WTC11 (cell line): ENCODE results near the gene CD3G. TPM values are rescaled to one million over a fixed set of nuclear protein-coding genes. Genes with fewer than 3 reads are reported as not detected.

ENCODE experiments used
- ATAC-seq: fragments of 200-7000 bp; cut with Tn5 transposase; 2 replicates; pipeline ENCODE4 v1.10.0; 2021; ENCODE audit warnings: mild to moderate bottlenecking, moderate library complexity
- CTCF ChIA-PET: fragments of 300-600 bp; sonication (Branson Sonifier 250); formaldehyde crosslinking; loops from one replicate; lab custom pipeline; 2021; ENCODE audit warnings: antibody characterized with exemption; lab: Charles Lee
- POLR2A ChIA-PET: fragments of 350-600 bp; sonication (Branson Sonifier 250); formaldehyde crosslinking; loops from one replicate; lab custom pipeline; 2021; ENCODE audit warnings: antibody characterized with exemption; lab: Charles Lee
- DNase-seq: peaks from one replicate; pipeline ENCODE4 v3.0.0; 2021; ENCODE audit warnings: low spot score
- H3K27ac Mint-ChIP-seq: 2 replicates; pipeline ENCODE4 v1.8.0; 2021; ENCODE audit warnings: mixed read lengths
- H3K27me3 Mint-ChIP-seq: 2 replicates; pipeline ENCODE4 v1.8.0; 2021; ENCODE audit warnings: low read depth, mild to moderate bottlenecking, moderate library complexity, mixed read lengths
- H3K36me3 Mint-ChIP-seq: 2 replicates; pipeline ENCODE4 v1.8.0; 2021; ENCODE audit warnings: mixed read lengths
- H3K4me1 Mint-ChIP-seq: 2 replicates; pipeline ENCODE4 v1.8.0; 2022; ENCODE audit warnings: mixed read lengths
- H3K4me3 Mint-ChIP-seq: 2 replicates; pipeline ENCODE4 v1.8.0; 2021; ENCODE audit warnings: mild to moderate bottlenecking, moderate library complexity, mixed read lengths
- H3K9me3 Mint-ChIP-seq: 2 replicates; pipeline ENCODE4 v1.8.0; 2021; ENCODE audit warnings: mixed read lengths
- CTCF ChIP-seq: fragments of 200-600 bp; IDR thresholded peaks from 2 replicates; pipeline ENCODE4 v1.8.0; 2022; ENCODE audit warnings: antibody characterized with exemption
- ELF4 ChIP-seq: sonication (generic); formaldehyde crosslinking; IDR thresholded peaks from 2 replicates; pipeline ENCODE4 v1.8.1; 2022; ENCODE audit warnings: low read depth, mild to moderate bottlenecking, moderate library complexity, missing genetic modification reagents
- ERG ChIP-seq: fragments of 250-450 bp; sonication (Bioruptor Pico); IDR thresholded peaks from 2 replicates; pipeline ENCODE4 v1.8.0; 2021; ENCODE audit warnings: mild to moderate bottlenecking
- ETV6 ChIP-seq: sonication (generic); formaldehyde crosslinking; IDR thresholded peaks from 2 replicates; pipeline ENCODE4 v1.8.1; 2022; ENCODE audit warnings: mild to moderate bottlenecking, missing genetic modification reagents
- GABPB1 ChIP-seq: sonication (generic); formaldehyde crosslinking; IDR thresholded peaks from 2 replicates; pipeline ENCODE4 v1.8.1; 2023; ENCODE audit warnings: mild to moderate bottlenecking, missing genetic modification reagents
- IRF2 ChIP-seq: sonication (generic); formaldehyde crosslinking; IDR thresholded peaks from 2 replicates; pipeline ENCODE4 v1.8.0; 2022; ENCODE audit warnings: low read depth, missing genetic modification reagents, borderline replicate concordance
- MAX ChIP-seq: sonication (generic); formaldehyde crosslinking; IDR thresholded peaks from 2 replicates; pipeline ENCODE4 v1.8.0; 2022; ENCODE audit warnings: mild to moderate bottlenecking, missing genetic modification reagents
- NR2C2 ChIP-seq: sonication (generic); formaldehyde crosslinking; IDR thresholded peaks from 2 replicates; pipeline ENCODE4 v1.8.0; 2022; ENCODE audit warnings: mild to moderate bottlenecking, missing genetic modification reagents
- PRRX2 ChIP-seq: fragments of 250-450 bp; sonication (Bioruptor Pico); IDR thresholded peaks from 2 replicates; pipeline ENCODE4 v1.8.0; 2021; ENCODE audit warnings: mild to moderate bottlenecking
- RORB ChIP-seq: fragments of 250-450 bp; sonication (Bioruptor Pico); IDR thresholded peaks from 2 replicates; pipeline ENCODE4 v1.9.0; 2021; ENCODE audit warnings: mild to moderate bottlenecking
- TCF7 ChIP-seq: sonication (generic); formaldehyde crosslinking; IDR thresholded peaks from 2 replicates; pipeline ENCODE4 v1.8.0; 2022; ENCODE audit warnings: mild to moderate bottlenecking, low read depth, missing genetic modification reagents, moderate library complexity
- ZNF281 ChIP-seq: sonication (generic); formaldehyde crosslinking; IDR thresholded peaks from 2 replicates; pipeline ENCODE4 v1.8.0; 2023; ENCODE audit warnings: mild to moderate bottlenecking, missing genetic modification reagents
- ZNF671 ChIP-seq: fragments of 250-450 bp; sonication (Bioruptor Pico); IDR thresholded peaks from 2 replicates; pipeline ENCODE4 v1.8.0; 2021; ENCODE audit warnings: mild to moderate bottlenecking
- total RNA-seq: library from RNA; stranded (reverse); gene quantifications from 3 replicates; pipeline ENCODE4 v1.2.3, GENCODE V29; 2021

The CD3G gene
- total RNA-seq, 1 experiment from 2014 or later: 0.20 TPM

- POLR2A ChIA-PET: no interaction called here
- no peaks in the 10 kb centered on the region for H3K36me3 Mint-ChIP-seq
- H3K9me3 Mint-ChIP-seq: no peaks in the 10 kb centered on the region
- TF ChIP-seq ERG (CRISPR knock-in tag): no peak
- no peak for TF ChIP-seq ELF4 (CRISPR knock-in tag)
- TF ChIP-seq, all 79 proteins: peak for 0
- ATAC-seq (no peak), DNase-seq (no peak)
- peaks cover 19% of the 10 kb centered on the region for H3K27me3 Mint-ChIP-seq
- no peak overlapping the region for H3K27ac Mint-ChIP-seq
- no peak overlapping the region for H3K4me3 Mint-ChIP-seq
- CTCF ChIA-PET: interaction anchor here (1.2 to 1.7 kb wide), 2 partner anchors 44 to 141 kb away, joined by 3 to 4 read pairs; no protein-coding TSS in a partner anchor
- peaks cover 2% of the 10 kb centered on the region; the same call in 1 of the 2 replicates for H3K4me1 Mint-ChIP-seq
Observed at GRCh38 chr11:118339281-118339961, 4.7 kb upstream of the CD3G start.

- H3K4me1 Mint-ChIP-seq: peaks cover 2% of the 10 kb centered on the region; the same call in 1 of the 2 replicates
- TF ChIP-seq ZNF281 (CRISPR knock-in tag) (no peak), CTCF (no peak), ETV6 (CRISPR knock-in tag) (no peak), MAX (CRISPR knock-in tag) (no peak), GABPB1 (CRISPR knock-in tag) (no peak)
- POLR2A ChIA-PET: no interaction called here
- no peak overlapping the region for H3K27ac Mint-ChIP-seq
- no peak for ATAC-seq
- DNase-seq: no peak
- no peak overlapping the region for H3K4me3 Mint-ChIP-seq
- no peaks in the 10 kb centered on the region for H3K36me3 Mint-ChIP-seq
- peaks cover 26% of the 10 kb centered on the region for H3K27me3 Mint-ChIP-seq
- CTCF ChIA-PET: no interaction called here
- no peaks in the 10 kb centered on the region for H3K9me3 Mint-ChIP-seq
Observed at GRCh38 chr11:118340449-118340848, 3.7 kb upstream of the CD3G start.

- Mint-ChIP-seq H3K36me3 (no peaks in the 10 kb centered on the region), H3K4me3 (no peak overlapping the region), H3K4me1 (peaks cover 2% of the 10 kb centered on the region; the same call in 1 of the 2 replicates), H3K27me3 (peaks cover 31% of the 10 kb centered on the region), H3K27ac (no peak overlapping the region), H3K9me3 (no peaks in the 10 kb centered on the region)
- ChIA-PET CTCF (interaction anchor here (1.1 kb wide), 1 partner anchor 46 kb away, joined by 3 read pairs; no protein-coding TSS in a partner anchor), POLR2A (no interaction called here)
- DNase-seq: no peak
- no peak for TF ChIP-seq ZNF671
- TF ChIP-seq IRF2 (CRISPR knock-in tag): no peak
- TF ChIP-seq TCF7: no peak
- no peak for TF ChIP-seq RORB
- no peak for TF ChIP-seq PRRX2 (CRISPR knock-in tag)
- no peak for TF ChIP-seq MAX (CRISPR knock-in tag)
- TF ChIP-seq NR2C2: no peak
- ATAC-seq: no peak
Observed at GRCh38 chr11:118341261-118341660, 2.9 kb upstream of the CD3G start.
